Measurements from ENCODE around the gene SCYGR7.

- TF ChIP-seq TAF1 (conservative IDR thresholded peaks at IDR 0.05), result no peak
- no peak for TF ChIP-seq ATF3 (IDR thresholded peaks at IDR 0.05)
- TF ChIP-seq, protein P1, sequence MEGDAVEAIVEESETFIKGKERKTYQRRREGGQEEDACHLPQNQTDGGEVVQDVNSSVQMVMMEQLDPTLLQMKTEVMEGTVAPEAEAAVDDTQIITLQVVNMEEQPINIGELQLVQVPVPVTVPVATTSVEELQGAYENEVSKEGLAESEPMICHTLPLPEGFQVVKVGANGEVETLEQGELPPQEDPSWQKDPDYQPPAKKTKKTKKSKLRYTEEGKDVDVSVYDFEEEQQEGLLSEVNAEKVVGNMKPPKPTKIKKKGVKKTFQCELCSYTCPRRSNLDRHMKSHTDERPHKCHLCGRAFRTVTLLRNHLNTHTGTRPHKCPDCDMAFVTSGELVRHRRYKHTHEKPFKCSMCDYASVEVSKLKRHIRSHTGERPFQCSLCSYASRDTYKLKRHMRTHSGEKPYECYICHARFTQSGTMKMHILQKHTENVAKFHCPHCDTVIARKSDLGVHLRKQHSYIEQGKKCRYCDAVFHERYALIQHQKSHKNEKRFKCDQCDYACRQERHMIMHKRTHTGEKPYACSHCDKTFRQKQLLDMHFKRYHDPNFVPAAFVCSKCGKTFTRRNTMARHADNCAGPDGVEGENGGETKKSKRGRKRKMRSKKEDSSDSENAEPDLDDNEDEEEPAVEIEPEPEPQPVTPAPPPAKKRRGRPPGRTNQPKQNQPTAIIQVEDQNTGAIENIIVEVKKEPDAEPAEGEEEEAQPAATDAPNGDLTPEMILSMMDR (IDR thresholded peaks at IDR 0.05; ENCODE audit: low read depth, low read length, missing input control), result no peak
- TF ChIP-seq YY1 (IDR thresholded peaks at IDR 0.05), result no peak
Observed at GRCh38 chr2:227720680-227721079, 7.5 kb upstream of the SCYGR7 start.
